Gastroesophageal sphincter (tissue), 4 donors: ENCODE measurements around the gene ENPP7. TPM values are rescaled to one million over a fixed set of nuclear protein-coding genes. Genes with fewer than 3 reads are reported as not detected.
A peak's percentile ranks its signal among the peaks of the same experiment; 100 is the strongest.

Source experiments
- ATAC-seq: fragments of 150-250 bp; one replicate; pipeline ENCODE4 v1.9.1; 2016; ENCODE audit warnings: mild to moderate bottlenecking, moderate library complexity
- H3K27ac ChIP-seq, 4 donors: fragments of 200-600 bp; sonication (generic) in 3 of 4; 1 replicate in 3 of 4; 2 replicates in 1 of 4; pipeline ENCODE4 v1.5.1; 2016 to 2019
- H3K27me3 ChIP-seq: fragments of 200-600 bp; sonication (generic); one replicate; pipeline ENCODE4 v1.5.1; 2019
- H3K36me3 ChIP-seq, 2 donors: fragments of 200-600 bp; sonication (generic); one replicate each; pipeline ENCODE4 v1.5.1; 2019; ENCODE audit warnings: control low read depth in 1 of 2
- H3K4me1 ChIP-seq, 3 donors: fragments of 200-600 bp; sonication (generic); 1 replicate in 2 of 3; 2 replicates in 1 of 3; pipeline ENCODE4 v1.5.1; 2016 to 2019; ENCODE audit warnings: control low read depth in 2 of 3
- H3K4me3 ChIP-seq, 2 donors: fragments of 200-600 bp; sonication (generic); one replicate each; pipeline ENCODE4 v1.5.1; 2019; ENCODE audit warnings: mild to moderate bottlenecking in 1 of 2, moderate library complexity in 1 of 2
- H3K9me3 ChIP-seq, 3 donors: fragments of 200-600 bp; sonication (generic); one replicate each; pipeline ENCODE4 v1.5.1; 2017 to 2019; ENCODE audit warnings: control low read depth in 2 of 3
- CTCF ChIP-seq, 4 experiments: fragments of 200-600 bp in 2 of 4; fragments of 450-650 bp in 2 of 4; sonication (generic) in 1 of 4; IDR thresholded peaks; one replicate each; pipeline ENCODE4 v1.5.1; 2017 to 2019; ENCODE audit warnings: antibody characterized with exemption in 4 of 4, mild to moderate bottlenecking in 2 of 4, moderate library complexity in 2 of 4
- EP300 ChIP-seq: sonication (generic); formaldehyde crosslinking; IDR thresholded peaks from one replicate; pipeline ENCODE4 v1.6.1; 2017; ENCODE audit warnings: antibody characterized with exemption, mild to moderate bottlenecking
- POLR2A ChIP-seq, 2 donors: fragments of 450-650 bp; IDR thresholded peaks; one replicate each; pipeline ENCODE4 v1.6.1; 2017; ENCODE audit warnings: antibody characterized with exemption in 2 of 2, mild to moderate bottlenecking in 2 of 2, moderate library complexity in 1 of 2
- POLR2AphosphoS5 ChIP-seq: sonication (generic); formaldehyde crosslinking; IDR thresholded peaks from one replicate; pipeline ENCODE4 v1.6.1; 2017; ENCODE audit warnings: antibody characterized with exemption
- WGBS, 2 donors: methylation state at CpG; one replicate each; pipeline ENCODE4 v1.1.5; 2018; ENCODE audit warnings: low coverage in 1 of 2; 5-methylcytosine and 5-hydroxymethylcytosine counted together
- total RNA-seq, 4 donors: library from RNA; depleted of rRNA; stranded (reverse); fragments of >200 nt; gene quantifications; one replicate each; pipeline ENCODE4 v1.1.0, GENCODE V29; 2016

ENPP7 gene
- total RNA-seq, 4 donors from 2014 or later = 0.27 TPM; not detected in 3

GRCh38 chr17:79684132-79684985 is 46.4 kb upstream of the ENPP7 start:
- H3K27ac ChIP-seq = no peak overlapping the region
- H3K9me3 ChIP-seq = no peaks in the 10 kb centered on the region
- no peaks in the 10 kb centered on the region for H3K36me3 ChIP-seq
- peaks cover 0 to 5% (median 0%) of the 10 kb centered on the region in 3 donors for H3K4me1 ChIP-seq
- peaks cover 26% of the 10 kb centered on the region for H3K27me3 ChIP-seq
- no peak overlapping the region for H3K4me3 ChIP-seq
- no peak for ATAC-seq
- 44 to 54% methylated on average over 5 to 8 of the region's 29 CpGs for WGBS, 2 donors
- no peak for TF ChIP-seq POLR2AphosphoS5
- TF ChIP-seq POLR2A (IDR thresholded peaks at IDR 0.05) = no peak
- no peak for TF ChIP-seq EP300
- TF ChIP-seq CTCF (IDR thresholded peaks at IDR 0.05) = no peak

GRCh38 chr17:79685121-79685520 is 45.6 kb upstream of the ENPP7 start:
- no peak for ATAC-seq
- H3K9me3 ChIP-seq = no peaks in the 10 kb centered on the region
- no peak overlapping the region for H3K27ac ChIP-seq
- no peaks in the 10 kb centered on the region for H3K36me3 ChIP-seq
- no peak for TF ChIP-seq POLR2AphosphoS5
- WGBS, 2 donors = 73% methylated on average over 2 of the region's 9 CpGs; no CpG with 5 or more reads in 1 of the 2 donors
- H3K27me3 ChIP-seq = peaks cover 26% of the 10 kb centered on the region
- H3K4me3 ChIP-seq = no peak overlapping the region
- H3K4me1 ChIP-seq = peaks cover 0 to 8% (median 0%) of the 10 kb centered on the region in 3 donors

- ATAC-seq = no peak
- no peak for TF ChIP-seq POLR2A (IDR thresholded peaks at IDR 0.05)
- TF ChIP-seq EP300 = no peak
- TF ChIP-seq CTCF (IDR thresholded peaks at IDR 0.05) = no peak
- TF ChIP-seq POLR2AphosphoS5 = no peak
- Histone ChIP-seq H3K4me3 (no peak overlapping the region), H3K9me3 (no peaks in the 10 kb centered on the region), H3K36me3 (no peaks in the 10 kb centered on the region), H3K27me3 (peaks cover 12% of the 10 kb centered on the region), H3K4me1 (peaks cover under 1 to 21% (median 4%) of the 10 kb centered on the region in 3 donors), H3K27ac (no peak overlapping the region)
- WGBS, 2 donors = 80 to 84% methylated on average over 12 to 14 of the region's 17 CpGs
Observed at GRCh38 chr17:79686476-79686875, 44.3 kb upstream of the ENPP7 start.

GRCh38 chr17:79690466-79690865 is 40.3 kb upstream of the ENPP7 start:
- Histone ChIP-seq H3K27me3 (no peaks in the 10 kb centered on the region), H3K36me3 (no peaks in the 10 kb centered on the region), H3K9me3 (no peaks in the 10 kb centered on the region), H3K27ac (peak overlapping the region in 3 of 4 donors; percentile 6 to 37 (median 24)), H3K4me1 (peaks cover 3 to 37% (median 10%) of the 10 kb centered on the region in 3 donors), H3K4me3 (no peak overlapping the region)
- no peak for TF ChIP-seq CTCF (IDR thresholded peaks at IDR 0.05)
- no peak for TF ChIP-seq EP300
- no peak for TF ChIP-seq POLR2A (IDR thresholded peaks at IDR 0.05)
- WGBS, 2 donors = no CpG with 5 or more reads among the region's 10 CpGs
- ATAC-seq = no peak

GRCh38 chr17:79690988-79691836 is 39.5 kb upstream of the ENPP7 start:
- no peaks in the 10 kb centered on the region for H3K36me3 ChIP-seq
- WGBS, 2 donors = 86 to 97% methylated on average over 6 to 10 of the region's 21 CpGs
- peak overlapping the region in 2 of 4 donors; percentile 42 to 57 for H3K27ac ChIP-seq
- no peaks in the 10 kb centered on the region for H3K9me3 ChIP-seq
- TF ChIP-seq POLR2A (IDR thresholded peaks at IDR 0.05) = no peak
- TF ChIP-seq POLR2AphosphoS5 = no peak
- no peak for TF ChIP-seq CTCF (IDR thresholded peaks at IDR 0.05)
- no peak for TF ChIP-seq EP300
- peaks cover 3 to 44% (median 17%) of the 10 kb centered on the region in 3 donors for H3K4me1 ChIP-seq
- ATAC-seq = no peak
- H3K27me3 ChIP-seq = no peaks in the 10 kb centered on the region
- H3K4me3 ChIP-seq = no peak overlapping the region
